AG08396 (cell line): ENCODE data around the gene ZNF789.
"Not testable (repeated sequence)": the region's sequence is repeated elsewhere in the genome, so short reads cannot be mapped to it uniquely, and the experiment has no call there.

Source experiments
- DNase-seq: peaks from one replicate; pipeline ENCODE4 v3.0.0; 2012; ENCODE audit warnings: low spot score, mixed read lengths

The ZNF789 gene

DNA sequence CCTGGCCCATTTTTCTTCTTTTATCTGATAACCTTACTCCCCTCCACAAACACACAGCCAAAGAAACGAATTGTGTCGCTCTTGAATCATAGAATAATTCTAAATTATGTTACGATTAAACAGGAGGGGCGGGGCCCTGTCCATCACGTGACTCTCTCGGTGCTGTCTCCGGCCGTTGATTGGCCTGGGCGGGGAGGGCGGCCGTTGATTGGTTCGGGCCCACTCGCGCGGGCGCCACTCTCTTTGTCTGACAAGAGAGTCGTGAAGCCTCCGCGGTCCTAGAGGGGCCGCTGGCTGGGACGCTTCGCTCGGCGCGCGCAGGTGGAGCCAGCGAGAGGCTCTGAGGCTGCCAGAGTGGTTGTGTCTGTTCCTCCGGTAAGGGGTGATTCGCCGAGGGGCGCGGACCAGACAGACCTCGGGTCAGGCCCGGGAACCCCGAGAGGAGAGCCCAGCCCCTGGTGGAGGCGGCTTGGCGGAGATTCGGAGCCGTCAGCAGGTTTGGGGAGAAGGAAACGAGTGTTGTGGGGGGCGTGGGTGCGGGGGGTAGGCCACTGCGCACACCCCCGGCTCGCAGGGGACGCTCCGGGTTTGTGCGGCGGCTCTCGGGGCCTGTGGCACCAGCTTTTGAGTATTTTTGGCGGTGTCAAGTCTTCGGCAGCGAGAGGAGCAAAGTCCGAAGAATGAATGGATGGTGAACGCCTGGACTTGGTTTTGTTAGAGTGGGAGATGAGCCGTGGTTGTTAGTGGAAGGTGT lies at the start of gene ZNF789:
TSS of gene ZNF789 (plus strand) at position 330 of the 754 bp plus-strand sequence. CDS start 3,567 bp downstream, outside the sequence.
- peak; percentile 99 for DNase-seq

DNA sequence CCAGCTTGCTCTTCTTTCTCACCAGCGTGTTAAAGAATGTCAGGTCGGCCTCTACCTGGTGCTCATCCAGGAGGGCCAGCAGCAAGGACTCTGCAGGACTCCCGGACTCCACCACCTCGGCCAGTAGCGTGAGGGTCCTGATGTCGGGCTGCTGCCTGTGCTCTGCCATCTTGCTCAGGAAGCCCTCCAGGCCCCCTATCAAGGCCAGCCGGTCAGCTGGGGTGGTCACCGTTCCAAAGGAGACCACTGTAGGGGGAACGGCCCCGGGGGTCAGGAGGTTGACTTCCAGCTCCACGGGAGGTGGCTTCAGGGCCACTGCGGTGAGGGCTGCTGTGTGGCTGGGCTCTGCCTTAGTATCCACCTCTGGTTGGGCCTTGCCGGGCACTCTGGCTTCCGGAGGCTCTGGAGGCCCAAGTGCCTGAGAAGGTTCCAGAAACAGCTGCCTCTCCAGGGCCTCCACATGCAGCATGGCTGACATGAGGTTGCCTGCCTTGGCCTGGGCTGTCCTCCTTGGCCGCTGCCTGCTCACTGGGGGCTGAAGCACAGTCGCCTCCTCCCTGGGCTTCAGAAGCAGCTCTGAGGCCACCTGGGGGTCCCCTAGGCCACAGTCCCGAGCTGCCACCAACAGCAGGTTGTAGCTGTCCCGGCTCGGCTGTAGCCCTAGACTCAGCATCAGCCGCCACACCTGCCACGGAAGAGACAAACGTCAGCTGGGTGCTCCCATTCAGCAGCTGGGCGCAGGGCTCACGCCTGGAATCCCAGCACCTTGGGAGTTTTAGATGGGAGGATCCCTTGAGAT lies 47.6 kb upstream of the ZNF789 start:
- no peak for DNase-seq

DNA sequence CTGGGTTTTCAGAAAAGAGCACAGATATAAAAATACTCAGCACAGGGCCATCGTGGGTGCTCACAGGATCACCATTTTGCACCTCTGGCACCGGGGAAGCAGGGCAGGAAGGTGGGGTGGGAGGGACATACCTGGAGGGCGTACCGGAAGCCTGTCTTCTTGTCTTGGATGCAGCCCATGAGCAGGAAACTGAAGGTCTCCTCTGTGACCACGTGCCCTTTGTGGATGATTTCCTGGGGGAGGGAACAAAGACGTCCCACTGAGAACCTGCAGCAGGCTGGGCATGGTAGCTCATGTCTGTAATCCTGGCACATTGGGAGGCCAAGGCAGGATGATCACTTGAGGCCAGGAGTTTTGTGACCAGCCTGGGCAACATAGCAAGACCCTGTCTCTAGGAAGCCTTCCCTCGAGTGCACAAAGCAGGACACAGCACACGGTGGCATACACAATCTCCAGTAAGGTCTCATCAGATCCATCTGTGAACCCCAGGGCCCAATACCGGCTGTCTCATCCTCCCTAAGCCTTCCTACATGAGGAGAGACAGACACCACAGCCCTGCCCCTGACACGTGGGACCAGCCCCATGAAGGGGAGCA lies 43.6 kb upstream of the ZNF789 start:
- no peak for DNase-seq

DNA sequence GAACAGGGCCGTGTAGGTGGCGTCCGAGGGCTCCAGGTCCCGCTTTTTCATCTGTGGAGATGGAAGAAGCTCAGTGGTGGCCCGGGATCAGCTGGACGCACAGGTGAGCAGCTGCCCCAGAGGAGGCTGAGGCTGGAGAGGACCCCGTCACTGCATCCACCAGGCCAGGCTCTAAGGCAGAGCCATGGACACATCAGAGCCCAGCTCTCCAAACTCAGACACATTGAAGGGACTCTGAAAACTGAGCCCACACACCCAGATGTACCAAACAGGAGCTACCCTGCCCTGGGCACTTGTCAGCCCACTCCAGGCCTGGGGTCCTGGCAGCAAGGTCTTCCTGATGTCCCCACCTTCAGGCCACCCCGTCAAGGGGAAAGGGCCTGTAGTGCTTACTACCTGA lies 42.9 kb upstream of the ZNF789 start:
- no peak for DNase-seq

DNA sequence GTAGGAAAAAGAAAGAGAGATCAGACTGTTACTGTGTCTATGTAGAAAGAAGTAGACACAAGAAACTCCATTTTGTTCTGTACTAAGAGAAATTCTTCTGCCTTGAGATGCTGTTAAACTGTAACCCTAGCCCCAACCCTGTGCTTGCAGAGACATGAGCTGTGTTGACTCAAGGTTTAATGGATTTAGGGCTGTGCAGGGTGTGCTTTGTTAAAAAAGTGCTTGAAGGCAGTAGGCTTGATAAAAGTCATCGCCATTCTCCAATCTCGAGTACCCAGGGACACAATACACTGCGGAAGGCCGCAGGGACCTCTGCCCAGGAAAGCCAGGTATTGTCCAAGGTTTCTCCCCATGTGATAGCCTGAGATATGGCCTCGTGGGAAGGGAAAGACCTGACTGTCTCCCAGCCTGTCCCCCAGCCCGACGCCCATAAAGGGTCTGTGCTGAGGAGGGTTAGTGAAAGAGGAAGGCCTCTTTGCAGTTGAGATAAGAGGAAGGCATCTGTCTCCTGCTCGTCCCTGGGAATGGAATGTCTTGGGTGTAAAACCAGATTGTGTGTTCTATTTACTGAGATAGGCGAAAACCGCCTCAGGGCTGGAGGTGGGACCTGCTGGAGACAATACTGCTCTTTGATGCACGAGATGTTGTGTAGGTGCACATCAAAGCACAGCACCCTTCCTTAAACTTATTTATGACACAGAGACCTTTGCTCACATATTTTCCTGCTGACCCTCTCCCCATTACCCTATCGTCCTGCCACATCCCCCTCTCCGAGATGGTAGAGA lies 40.7 kb upstream of the ZNF789 start:
- DNase-seq: not testable (repeated sequence)

DNA sequence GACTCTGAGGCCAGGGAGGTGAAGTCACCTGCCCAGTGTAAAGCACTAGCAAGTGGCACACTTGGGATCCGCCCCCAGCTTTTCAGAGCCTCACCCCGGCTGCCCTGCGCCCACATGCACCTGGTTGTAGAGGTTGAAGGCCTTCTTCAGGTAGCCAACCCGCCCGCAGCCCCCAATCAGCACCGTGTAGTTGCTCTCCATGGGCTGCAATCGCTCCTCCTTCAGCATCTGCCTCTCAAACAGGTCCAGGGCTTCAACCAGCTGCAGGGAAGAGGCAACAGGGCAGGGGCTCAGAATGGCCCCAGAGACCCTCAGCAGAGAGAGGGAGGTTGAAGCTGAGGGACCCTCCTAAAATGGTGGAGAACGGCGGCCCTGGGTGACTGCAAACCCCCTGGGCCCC lies 39.5 kb upstream of the ZNF789 start:
- DNase-seq: no peak

DNA sequence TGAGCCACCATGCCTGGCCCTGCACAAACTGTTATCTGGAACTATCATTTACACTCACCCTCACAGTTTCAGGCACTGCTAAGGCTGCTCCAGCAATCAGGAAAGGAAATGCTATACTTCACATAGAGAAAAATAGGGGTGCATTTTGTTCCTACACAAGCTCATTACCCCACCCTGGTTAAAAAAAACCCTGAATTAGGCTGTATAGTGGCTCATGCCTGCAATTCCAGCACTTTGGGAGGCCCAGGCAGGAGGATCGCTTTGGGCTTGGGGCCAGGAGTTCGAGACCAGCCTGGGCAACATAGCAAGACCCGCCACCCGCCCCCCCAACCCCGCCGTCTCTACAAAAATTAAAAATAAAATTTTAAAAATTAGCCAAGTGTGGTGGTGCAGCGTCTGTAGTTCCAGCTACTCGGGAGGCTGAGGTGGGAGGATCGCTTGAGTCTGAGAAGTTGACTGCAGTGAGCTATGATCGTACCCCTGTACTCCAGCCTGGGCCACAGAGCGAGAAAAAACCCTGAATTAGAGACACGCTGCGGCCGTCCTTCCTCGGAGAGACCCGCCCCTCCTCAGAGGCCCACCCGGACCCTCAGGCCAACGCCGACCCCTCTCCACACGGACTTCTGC lies 34.6 kb upstream of the ZNF789 start:
- DNase-seq: no peak

DNA sequence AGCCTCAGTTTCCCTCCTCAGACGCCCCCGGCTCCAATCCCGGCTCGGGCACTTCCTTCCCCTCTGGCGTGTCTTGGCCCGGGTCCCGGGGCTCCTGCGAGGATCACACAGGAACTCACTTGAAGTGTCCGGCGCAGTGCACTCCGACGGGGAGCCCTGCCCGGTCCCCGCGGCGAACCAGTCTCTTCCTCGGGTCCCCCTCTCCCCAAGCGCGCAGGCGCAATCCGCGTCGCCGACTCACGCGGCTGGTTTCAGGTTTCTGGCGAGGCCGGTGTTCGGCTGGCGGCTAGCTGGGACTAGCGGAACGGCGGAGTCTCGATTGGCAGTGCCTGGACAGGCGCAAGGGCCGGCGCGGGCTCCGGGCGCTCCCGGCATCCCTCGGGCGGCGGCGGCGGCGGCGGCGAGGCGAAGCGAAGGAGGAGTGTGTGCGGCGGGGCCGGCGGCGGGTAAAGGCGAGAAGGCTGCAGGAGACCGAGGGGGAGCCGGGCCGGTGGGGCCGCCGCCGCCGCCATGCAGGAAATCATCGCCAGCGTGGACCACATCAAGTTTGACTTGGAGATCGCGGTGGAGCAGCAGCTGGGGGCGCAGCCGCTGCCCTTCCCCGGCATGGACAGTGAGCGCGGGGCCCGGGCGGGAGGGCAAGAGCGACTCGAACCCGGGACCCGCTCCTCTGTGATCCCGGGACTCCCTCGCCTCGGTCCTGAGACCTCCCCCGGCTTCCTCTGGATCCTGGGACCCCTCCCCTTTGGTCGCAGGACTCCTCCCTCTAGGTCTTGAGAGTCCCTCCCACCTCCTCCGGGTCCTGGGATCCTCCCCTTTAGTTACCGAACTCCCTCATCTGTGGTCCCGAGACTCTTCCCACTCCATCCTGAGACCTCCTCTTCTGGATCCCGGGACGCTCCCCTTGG lies 33.9 kb upstream of the ZNF789 start, which contains the start of the genes CPSF4 and PTCD1:
TSS of gene CPSF4 (plus strand) at position 371 of the 908 bp plus-strand sequence. CDS start at position 511, 140 bp downstream.
TSS of gene PTCD1 (minus strand) at position 226 of the 908 bp plus-strand sequence. CDS start 3,556 bp downstream, outside the sequence.
- DNase-seq: peak; percentile 99

DNA sequence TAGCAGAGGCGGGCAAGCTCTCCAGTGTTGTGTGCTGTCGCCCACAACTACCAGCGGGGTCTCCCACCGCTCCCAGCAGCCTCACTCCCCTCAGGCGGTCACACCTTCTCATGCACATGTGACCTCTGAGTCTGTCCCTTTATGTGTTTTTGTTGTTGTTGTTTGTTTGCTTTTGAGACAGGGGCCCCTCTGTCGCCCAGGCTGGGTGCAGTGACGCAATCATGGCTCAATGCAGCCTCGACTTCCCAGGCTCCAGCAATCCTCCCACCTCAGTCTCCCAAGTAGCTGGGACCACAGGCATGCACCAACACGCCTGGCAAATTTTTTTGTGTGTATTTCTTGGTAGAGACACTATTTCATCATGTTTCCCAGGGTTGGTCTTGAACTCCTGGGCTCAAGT lies 32.5 kb upstream of the ZNF789 start:
- no peak for DNase-seq

DNA sequence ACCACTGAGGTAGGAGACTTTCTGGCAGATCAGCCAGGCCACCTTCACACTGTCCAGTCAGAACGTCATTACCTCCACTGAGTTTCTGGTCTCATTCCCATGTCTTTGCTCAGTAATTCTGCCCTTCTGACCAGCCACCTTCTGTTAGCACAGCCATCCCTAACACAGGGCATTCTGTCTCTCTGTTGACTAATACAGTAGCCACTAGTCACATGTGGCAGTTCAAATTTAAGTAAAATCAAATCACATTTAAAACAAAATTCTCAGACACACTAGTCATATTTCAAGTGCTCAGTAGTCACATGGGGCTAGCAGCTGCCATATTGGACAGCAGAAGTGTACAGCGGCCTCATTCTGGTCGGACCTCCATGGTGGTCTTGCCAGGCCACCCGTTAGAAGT lies 26.6 kb upstream of the ZNF789 start:
- no peak for DNase-seq

DNA sequence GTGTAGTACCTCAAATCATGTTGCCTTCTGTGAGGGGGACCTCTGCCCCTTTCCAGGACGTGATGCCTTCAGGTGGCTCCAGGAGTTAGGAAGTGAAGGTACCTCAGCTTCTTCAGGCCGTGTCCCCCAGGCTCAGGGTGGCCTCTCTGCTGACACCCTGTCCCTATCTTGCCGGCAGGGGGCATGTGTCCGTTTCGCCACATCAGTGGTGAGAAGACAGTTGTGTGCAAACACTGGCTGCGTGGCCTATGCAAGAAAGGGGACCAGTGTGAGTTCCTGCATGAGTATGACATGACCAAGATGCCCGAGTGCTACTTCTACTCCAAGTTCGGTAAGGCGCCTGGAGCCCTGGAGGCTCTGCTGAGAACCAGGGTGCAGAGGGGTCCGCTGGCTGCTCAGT lies 24.7 kb upstream of the ZNF789 start:
- DNase-seq: no peak

DNA sequence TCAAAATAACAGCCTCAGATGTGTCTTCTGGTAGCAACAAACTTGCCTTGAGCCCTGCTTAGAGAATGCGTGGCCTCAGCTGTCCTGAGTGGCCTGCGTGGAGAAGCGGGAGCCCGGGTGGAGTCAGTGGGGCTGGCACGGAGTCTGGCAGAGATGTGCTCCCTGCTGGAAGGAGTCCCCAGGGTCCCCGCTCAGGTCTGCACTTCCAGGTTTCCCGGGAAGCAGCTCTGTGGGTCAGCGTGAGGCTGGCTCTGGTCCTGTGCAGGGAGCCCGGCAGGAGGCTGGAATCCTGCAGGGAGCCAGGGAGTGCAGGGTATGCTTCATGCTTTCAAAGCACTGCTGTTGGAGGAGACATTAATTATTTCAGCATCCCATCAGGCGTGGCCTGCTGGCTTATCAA lies 23.8 kb upstream of the ZNF789 start:
- no peak for DNase-seq

DNA sequence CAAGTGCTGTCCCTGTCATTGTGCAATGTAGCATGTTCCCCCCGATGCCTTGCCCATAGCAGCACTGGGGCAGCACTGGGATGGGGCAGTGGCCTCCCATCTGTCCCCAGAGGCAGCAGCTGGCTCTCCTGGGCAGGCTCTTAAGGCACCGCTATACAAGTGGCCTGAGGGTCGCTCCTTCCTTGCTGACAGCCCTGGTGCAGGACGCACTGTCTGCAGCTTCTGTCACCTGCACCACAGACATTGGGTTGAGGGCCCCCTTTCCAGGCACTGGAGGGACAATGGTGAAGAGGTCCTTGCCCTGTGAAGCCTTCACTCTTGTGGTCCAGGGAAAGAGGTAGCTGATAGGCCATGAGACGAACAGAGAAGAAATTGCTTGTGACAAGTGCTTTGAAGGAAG lies 23.4 kb upstream of the ZNF789 start:
- no peak for DNase-seq

DNA sequence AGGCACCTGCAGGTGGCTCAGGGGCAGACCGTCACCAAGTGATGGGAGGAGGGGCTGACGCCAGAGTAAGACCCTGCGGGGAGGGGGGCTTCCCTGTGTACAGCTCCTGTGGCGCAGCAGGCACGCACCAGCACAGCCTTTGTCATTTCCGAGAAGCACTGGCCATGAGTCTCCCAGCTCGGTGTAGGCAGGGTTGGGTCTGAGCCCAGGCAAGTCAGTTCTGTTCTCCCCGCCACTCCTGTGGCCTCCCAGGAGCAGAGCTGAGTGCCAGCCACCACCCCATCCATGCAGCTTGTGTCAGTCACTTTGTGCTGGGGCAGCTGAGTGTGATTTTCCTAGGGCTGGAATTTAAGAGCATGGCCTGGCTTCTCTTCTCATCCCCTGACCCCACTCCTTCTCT lies 20.8 kb upstream of the ZNF789 start:
- no peak for DNase-seq

DNA sequence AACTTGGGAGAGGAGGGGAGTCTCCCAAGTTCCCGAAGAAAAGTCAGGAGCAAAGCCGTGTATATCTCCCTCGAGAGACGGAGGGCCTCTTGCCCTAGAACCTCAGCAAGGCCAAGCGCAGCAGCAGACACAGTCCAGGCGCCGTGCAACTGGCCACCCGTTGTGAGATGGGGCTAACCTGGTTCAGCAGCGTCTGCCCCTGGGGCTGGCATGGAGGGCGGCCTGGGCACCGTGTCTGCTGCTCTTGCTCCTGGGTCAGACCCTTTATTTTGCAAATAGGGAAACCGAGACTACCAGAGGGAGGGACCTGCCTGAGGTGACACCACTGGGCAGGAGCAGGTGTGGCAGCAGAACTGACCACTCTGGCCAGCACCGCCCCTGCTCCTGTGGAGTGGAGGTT lies 20.1 kb upstream of the ZNF789 start:
- DNase-seq: no peak

DNA sequence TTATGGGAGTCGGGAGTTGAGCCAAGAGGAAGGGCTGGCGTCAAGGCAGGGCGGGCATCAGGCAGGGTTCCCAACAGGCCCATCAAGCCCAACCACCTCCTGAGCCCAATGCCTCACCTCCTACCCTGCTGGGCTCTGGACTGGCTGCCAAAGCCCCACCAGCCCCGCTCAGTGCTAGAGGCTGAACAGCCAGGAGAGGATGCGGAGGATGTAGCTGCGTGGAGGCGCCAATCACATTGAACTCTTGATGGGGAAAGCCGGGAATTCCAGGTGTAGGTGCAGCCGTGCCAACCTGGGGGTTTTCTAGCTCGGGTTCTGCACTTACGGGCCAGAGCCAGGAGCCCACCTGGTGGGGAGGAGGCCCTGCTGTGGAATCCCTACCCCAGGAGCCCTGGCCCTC lies 19.6 kb upstream of the ZNF789 start:
- no peak for DNase-seq

DNA sequence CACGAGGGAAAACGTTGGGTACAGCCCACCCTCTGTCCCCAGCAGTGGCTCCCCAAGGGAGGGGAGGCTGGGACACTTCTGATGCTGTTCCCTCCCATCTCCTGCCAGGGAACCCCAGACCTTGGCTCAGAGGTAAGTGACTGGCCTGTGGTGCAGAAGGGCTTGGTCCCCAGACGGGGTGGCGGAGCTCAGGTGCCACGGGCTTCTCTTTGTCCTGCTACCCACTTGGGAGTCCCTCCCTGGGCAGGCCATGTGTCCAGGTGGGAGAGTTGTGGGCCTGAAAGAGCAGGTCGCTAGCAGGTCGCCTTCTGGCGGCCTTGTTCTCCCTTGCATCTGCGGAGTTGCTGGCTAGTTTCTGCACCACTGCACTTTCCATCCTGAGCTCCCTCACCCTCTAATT lies 16.8 kb upstream of the ZNF789 start:
- no peak for DNase-seq

DNA sequence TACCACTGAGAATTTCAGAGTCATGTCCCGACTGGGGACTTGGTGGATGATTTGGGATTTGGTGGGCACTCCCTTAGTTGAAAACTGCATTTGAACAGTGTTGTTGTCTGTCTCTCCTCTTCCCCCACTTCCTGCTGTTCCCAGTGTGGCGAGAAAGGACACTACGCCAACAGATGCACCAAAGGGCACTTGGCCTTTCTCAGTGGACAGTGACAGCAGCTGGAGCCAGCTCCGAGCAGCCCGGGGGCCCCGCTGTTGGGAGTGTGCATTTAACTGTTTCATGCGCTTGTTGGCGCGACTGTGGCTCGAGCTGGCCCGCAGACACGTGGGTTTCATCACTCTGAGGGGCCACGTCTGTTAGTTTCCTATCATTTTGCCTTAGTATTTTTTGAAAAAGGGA lies 16.4 kb upstream of the ZNF789 start:
- DNase-seq: no peak

DNA sequence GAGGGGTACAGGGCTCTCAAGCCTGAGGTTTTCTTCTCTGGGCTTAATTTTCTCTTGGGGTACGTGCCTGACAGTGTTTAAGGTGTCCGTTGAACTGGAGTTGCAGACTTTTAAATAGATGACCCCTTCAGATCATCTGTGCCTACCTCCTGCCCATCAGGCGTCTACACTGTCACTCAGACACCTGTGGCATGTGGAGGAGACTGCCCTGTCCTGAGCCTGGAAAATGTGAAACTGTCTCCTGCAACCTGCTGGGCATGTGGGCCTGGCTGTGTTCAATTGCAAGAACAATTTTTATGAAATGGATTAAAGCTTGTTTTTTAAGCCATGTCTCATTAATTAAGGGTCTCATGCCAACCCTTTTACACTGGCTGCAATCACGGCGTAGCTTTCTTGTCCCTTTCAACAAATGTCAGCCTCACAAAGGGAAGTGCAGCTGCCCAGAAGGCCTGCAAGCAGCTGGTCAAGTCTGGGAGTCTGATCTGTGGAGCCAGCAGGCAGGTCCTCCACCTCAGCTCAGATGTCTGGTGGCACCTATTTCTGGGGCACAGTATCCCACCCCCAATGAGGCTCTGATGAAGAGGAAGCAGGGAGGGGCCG lies 15.5 kb upstream of the ZNF789 start:
- no peak for DNase-seq
